ENCODE measurements around the gene RBM28. TPM values are rescaled to one million over a fixed set of nuclear protein-coding genes. Genes with fewer than 3 reads are reported as not detected.

Gene RBM28
- total RNA-seq, 1 donor from 2014 or later = 13.5 TPM

- DNase-seq (ENCODE audit: low spot score) (no peak), ATAC-seq (no peak)
These were observed 80.3 kb downstream of the RBM28 start for GRCh38 chr7:128263420-128263819.

- DNase-seq (ENCODE audit: low spot score) = no peak
- no peak for ATAC-seq
These were observed 81.3 kb downstream of the RBM28 start for GRCh38 chr7:128262273-128263028.

DNA sequence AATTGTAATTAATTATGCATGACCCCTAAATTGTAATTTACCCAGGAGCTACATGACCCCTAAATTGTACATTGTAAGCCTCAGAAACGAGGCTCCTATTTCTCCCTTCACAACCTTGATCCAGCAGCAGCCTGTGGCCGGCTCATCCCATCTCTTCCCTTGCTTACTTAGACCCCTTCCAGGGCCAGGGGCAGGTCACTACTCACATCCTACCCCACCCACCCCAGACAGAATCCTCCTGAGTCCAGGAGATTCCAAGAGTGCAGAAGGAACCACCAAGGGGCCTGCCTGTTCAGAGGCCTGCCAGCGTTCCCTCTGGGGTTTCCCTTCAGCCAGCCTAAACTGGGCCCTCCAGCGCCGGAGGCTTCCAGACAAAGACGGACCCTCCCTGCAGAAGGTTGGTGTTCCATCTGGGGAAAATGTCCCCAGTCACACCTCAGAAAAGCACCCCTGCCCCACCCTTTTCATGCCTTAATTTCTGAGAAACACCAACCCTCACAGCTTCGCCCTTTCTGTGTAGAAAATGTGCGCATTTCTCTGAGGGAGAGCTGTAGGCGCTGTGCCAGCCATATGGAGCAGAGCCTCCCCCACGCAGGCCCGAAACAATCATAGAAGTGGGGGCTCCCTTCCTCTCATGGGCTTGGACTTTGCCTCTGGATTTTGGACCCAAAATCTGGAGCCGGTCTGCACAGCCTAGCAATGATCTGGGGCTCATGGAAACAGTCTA, 83.5 kb downstream of the RBM28 start:
- no peak for DNase-seq (ENCODE audit: low spot score)
- no peak for ATAC-seq

- ATAC-seq (no peak), DNase-seq (ENCODE audit: low spot score) (no peak)
These were observed 84.3 kb downstream of the RBM28 start for GRCh38 chr7:128259131-128260061.

GRCh38 chr7:128257458-128257857, 86.2 kb downstream of the RBM28 start:
- no peak for DNase-seq (ENCODE audit: low spot score)

DNA sequence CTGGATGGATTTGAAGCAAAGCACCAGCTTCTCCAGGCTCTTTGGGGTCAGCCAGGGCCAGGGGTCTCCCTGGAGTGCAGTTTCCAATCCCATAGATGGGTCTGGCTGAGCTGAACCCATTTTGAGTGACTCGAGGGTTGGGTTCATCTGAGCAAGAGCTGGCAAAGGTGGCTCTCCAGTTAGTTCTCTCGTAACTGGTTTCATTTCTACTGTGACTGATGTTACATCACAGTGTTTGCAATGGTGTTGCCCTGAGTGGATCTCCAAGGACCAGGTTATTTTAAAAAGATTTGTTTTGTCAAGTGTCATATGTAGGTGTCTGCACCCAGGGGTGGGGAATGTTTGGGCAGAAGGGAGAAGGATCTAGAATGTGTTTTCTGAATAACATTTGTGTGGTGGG, 88.4 kb downstream of the RBM28 start:
- no peak for DNase-seq (ENCODE audit: low spot score)
- ATAC-seq = peak; percentile 50

More at GRCh38 chr7:128257458-128257857, 86.2 kb downstream of the RBM28 start:
- no peak for ATAC-seq

DNA sequence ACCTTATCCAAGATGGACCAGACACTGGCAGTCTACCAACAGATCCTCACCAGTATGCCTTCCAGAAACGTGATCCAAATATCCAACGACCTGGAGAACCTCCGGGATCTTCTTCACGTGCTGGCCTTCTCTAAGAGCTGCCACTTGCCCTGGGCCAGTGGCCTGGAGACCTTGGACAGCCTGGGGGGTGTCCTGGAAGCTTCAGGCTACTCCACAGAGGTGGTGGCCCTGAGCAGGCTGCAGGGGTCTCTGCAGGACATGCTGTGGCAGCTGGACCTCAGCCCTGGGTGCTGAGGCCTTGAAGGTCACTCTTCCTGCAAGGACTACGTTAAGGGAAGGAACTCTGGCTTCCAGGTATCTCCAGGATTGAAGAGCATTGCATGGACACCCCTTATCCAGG, 89.2 kb downstream of the RBM28 start:
- DNase-seq (ENCODE audit: low spot score) = no peak

DNA sequence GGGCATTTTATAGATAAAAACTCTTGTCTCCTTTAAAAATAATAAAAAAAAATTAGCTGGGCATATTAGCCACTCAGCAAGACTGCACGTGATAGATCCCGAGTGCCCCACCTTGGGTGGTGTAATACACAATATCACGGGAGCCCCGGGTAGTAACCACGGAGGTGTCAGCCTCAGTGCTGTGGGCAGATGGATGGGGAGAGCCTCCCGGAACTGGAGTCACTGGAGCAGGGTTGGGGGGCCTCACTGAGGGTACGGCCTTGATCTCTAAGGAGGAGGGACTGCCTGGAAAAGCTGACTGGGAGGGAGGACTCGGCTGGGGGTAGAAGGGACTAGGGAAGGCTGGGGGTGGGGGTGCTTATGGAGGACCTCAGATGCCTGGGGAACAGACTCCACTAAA, 90.0 kb downstream of the RBM28 start:
- no peak for DNase-seq (ENCODE audit: low spot score)
- no peak for ATAC-seq

More for the DNA sequence above, 89.2 kb downstream of the RBM28 start:
- no peak for ATAC-seq

- DNase-seq (ENCODE audit: low spot score) (no peak), ATAC-seq (no peak)
These were observed 92.4 kb downstream of the RBM28 start for GRCh38 chr7:128251337-128251736.

Other genes starting within 250 kb of the RBM28 start
- gene LEP, start 102.6 kb downstream of the RBM28 start, total RNA-seq = not detected
- gene PRRT4, start 17.8 kb upstream of the RBM28 start, total RNA-seq = not detected
- gene IMPDH1, start 66.1 kb upstream of the RBM28 start, total RNA-seq = 3.5 TPM
- gene HILPDA, start 112.0 kb upstream of the RBM28 start, total RNA-seq = 3.8 TPM
- 13.9 TPM for gene METTL2B, start 132.8 kb upstream of the RBM28 start, total RNA-seq

All from left lobe of liver (tissue), 2 donors.